ENCODE data around the gene UVRAG. TPM values are rescaled to one million over a fixed set of nuclear protein-coding genes. Genes with fewer than 3 reads are reported as not detected.

Gene UVRAG
- total RNA-seq, 1 donor from 2014 or later, result 34.0 TPM

GRCh38 chr11:75775056-75775455 lies 40.0 kb upstream of the UVRAG start:
- Mint-ChIP-seq H3K27me3 (ENCODE audit: insufficient read depth, low read depth) (peaks cover 2% of the 10 kb centered on the region), H3K36me3 (no peaks in the 10 kb centered on the region), H3K4me1 (peaks cover 18% of the 10 kb centered on the region), H3K4me3 (no peak overlapping the region), H3K27ac (no peak overlapping the region), H3K9me3 (peaks cover 2% of the 10 kb centered on the region)
- Histone ChIP-seq H3K4me3 (no peak overlapping the region), H3K9me3 (ENCODE audit: low read depth) (no peaks in the 10 kb centered on the region), H3K79me2 (ENCODE audit: low read depth) (no peaks in the 10 kb centered on the region), H2AFZ (replicated peaks) (peak overlapping the region; percentile 6), H4K20me1 (ENCODE audit: low read depth) (no peaks in the 10 kb centered on the region), H3K27me3 (peaks cover 14% of the 10 kb centered on the region), H3K9ac (no peak overlapping the region), H3K27ac (no peak overlapping the region), H3F3A (ENCODE audit: low read depth) (peaks cover 2% of the 10 kb centered on the region), H3K36me3 (no peaks in the 10 kb centered on the region), H3K4me2 (no peak overlapping the region), H3K4me1 (peaks cover 10% of the 10 kb centered on the region)
- TF ChIP-seq EZH2phosphoT487 (IDR thresholded peaks at IDR 0.05), result no peak
- no peak for TF ChIP-seq EZH2 (IDR thresholded peaks at IDR 0.05)
- TF ChIP-seq, protein P1, sequence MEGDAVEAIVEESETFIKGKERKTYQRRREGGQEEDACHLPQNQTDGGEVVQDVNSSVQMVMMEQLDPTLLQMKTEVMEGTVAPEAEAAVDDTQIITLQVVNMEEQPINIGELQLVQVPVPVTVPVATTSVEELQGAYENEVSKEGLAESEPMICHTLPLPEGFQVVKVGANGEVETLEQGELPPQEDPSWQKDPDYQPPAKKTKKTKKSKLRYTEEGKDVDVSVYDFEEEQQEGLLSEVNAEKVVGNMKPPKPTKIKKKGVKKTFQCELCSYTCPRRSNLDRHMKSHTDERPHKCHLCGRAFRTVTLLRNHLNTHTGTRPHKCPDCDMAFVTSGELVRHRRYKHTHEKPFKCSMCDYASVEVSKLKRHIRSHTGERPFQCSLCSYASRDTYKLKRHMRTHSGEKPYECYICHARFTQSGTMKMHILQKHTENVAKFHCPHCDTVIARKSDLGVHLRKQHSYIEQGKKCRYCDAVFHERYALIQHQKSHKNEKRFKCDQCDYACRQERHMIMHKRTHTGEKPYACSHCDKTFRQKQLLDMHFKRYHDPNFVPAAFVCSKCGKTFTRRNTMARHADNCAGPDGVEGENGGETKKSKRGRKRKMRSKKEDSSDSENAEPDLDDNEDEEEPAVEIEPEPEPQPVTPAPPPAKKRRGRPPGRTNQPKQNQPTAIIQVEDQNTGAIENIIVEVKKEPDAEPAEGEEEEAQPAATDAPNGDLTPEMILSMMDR (IDR thresholded peaks at IDR 0.05), result peak; percentile 32
- peak; percentile 26 for DNase-seq (ENCODE audit: low spot score)

GRCh38 chr11:75776546-75776945 lies 38.5 kb upstream of the UVRAG start:
- TF ChIP-seq EZH2phosphoT487 (IDR thresholded peaks at IDR 0.05) (no peak), EZH2 (IDR thresholded peaks at IDR 0.05) (no peak)
- TF ChIP-seq, protein P1 (IDR thresholded peaks at IDR 0.05), result no peak
- no peak overlapping the region for H3K4me3 ChIP-seq
- Mint-ChIP-seq H3K4me3 (no peak overlapping the region), H3K4me1 (peaks cover 14% of the 10 kb centered on the region), H3K36me3 (no peaks in the 10 kb centered on the region), H3K27ac (no peak overlapping the region), H3K27me3 (ENCODE audit: insufficient read depth, low read depth) (peaks cover 2% of the 10 kb centered on the region), H3K9me3 (peaks cover 2% of the 10 kb centered on the region)
- no peaks in the 10 kb centered on the region for H3K9me3 ChIP-seq (ENCODE audit: low read depth)
- H3K36me3 ChIP-seq, result no peaks in the 10 kb centered on the region
- H4K20me1 ChIP-seq (ENCODE audit: low read depth), result no peaks in the 10 kb centered on the region
- H3K9ac ChIP-seq, result no peak overlapping the region
- H3K27me3 ChIP-seq, result no peaks in the 10 kb centered on the region
- no peaks in the 10 kb centered on the region for H3F3A ChIP-seq (ENCODE audit: low read depth)
- H3K4me1 ChIP-seq, result peaks cover 10% of the 10 kb centered on the region
- no peak overlapping the region for H3K4me2 ChIP-seq
- no peak overlapping the region for H3K27ac ChIP-seq
- H2AFZ ChIP-seq (replicated peaks), result no peak overlapping the region
- DNase-seq (ENCODE audit: low spot score), result no peak
- no peaks in the 10 kb centered on the region for H3K79me2 ChIP-seq (ENCODE audit: low read depth)

GRCh38 chr11:75777461-75778110 lies 37.4 kb upstream of the UVRAG start:
- peaks cover 2% of the 10 kb centered on the region for H3K27me3 Mint-ChIP-seq (ENCODE audit: insufficient read depth, low read depth)
- Histone ChIP-seq H3K36me3 (no peaks in the 10 kb centered on the region), H3K4me2 (no peak overlapping the region), H3K27ac (no peak overlapping the region), H3K4me3 (no peak overlapping the region), H3K4me1 (peaks cover 10% of the 10 kb centered on the region), H3K9ac (no peak overlapping the region), H3K9me3 (ENCODE audit: low read depth) (no peaks in the 10 kb centered on the region), H3F3A (ENCODE audit: low read depth) (no peaks in the 10 kb centered on the region), H4K20me1 (ENCODE audit: low read depth) (no peaks in the 10 kb centered on the region), H2AFZ (replicated peaks) (no peak overlapping the region), H3K27me3 (no peaks in the 10 kb centered on the region), H3K79me2 (ENCODE audit: low read depth) (no peaks in the 10 kb centered on the region)
- H3K9me3 Mint-ChIP-seq, result no peaks in the 10 kb centered on the region
- H3K36me3 Mint-ChIP-seq, result no peaks in the 10 kb centered on the region
- peaks cover 14% of the 10 kb centered on the region for H3K4me1 Mint-ChIP-seq
- no peak overlapping the region for H3K27ac Mint-ChIP-seq
- TF ChIP-seq, protein P1 (IDR thresholded peaks at IDR 0.05), result no peak
- TF ChIP-seq EZH2 (IDR thresholded peaks at IDR 0.05), result no peak
- TF ChIP-seq EZH2phosphoT487 (IDR thresholded peaks at IDR 0.05), result no peak
- no peak for DNase-seq (ENCODE audit: low spot score)
- H3K4me3 Mint-ChIP-seq, result no peak overlapping the region

All from neural progenitor cell (in vitro differentiated cells).